Measurements from ENCODE around the gene PEAR1. TPM values are rescaled to one million over a fixed set of nuclear protein-coding genes. Genes with fewer than 3 reads are reported as not detected.

PEAR1 gene
- total RNA-seq, 1 experiment from 2014 or later = 0.88 TPM

GRCh38 chr1:156877433-156878170 is 15.9 kb upstream of the PEAR1 start:
- in situ Hi-C loops (cut with HindIII; ENCODE audit: low pct_unique_long_range_greater_than_20kb, low sequenced_read_pairs) = no loop called here
- DNase-seq (ENCODE audit: low read depth) = no peak

- DNase-seq (ENCODE audit: low read depth) = no peak
- in situ Hi-C loops (cut with HindIII; ENCODE audit: low pct_unique_long_range_greater_than_20kb, low sequenced_read_pairs) = no loop called here
Observed at GRCh38 chr1:156879876-156880275, 13.6 kb upstream of the PEAR1 start.

GRCh38 chr1:156880473-156880872 is 13.0 kb upstream of the PEAR1 start:
- DNase-seq (ENCODE audit: low read depth) = no peak
- in situ Hi-C loops (cut with HindIII; ENCODE audit: low pct_unique_long_range_greater_than_20kb, low sequenced_read_pairs) = no loop called here

- no peak for DNase-seq (ENCODE audit: low read depth)
- in situ Hi-C loops (cut with HindIII; ENCODE audit: low pct_unique_long_range_greater_than_20kb, low sequenced_read_pairs) = no loop called here
Observed at GRCh38 chr1:156881101-156881500, 12.4 kb upstream of the PEAR1 start.

- no peak for DNase-seq (ENCODE audit: low read depth)
- in situ Hi-C loops (cut with HindIII; ENCODE audit: low pct_unique_long_range_greater_than_20kb, low sequenced_read_pairs) = no loop called here
Observed at GRCh38 chr1:156881663-156882062, 11.9 kb upstream of the PEAR1 start.

GRCh38 chr1:156882543-156882942 is 11.0 kb upstream of the PEAR1 start:
- in situ Hi-C loops (cut with HindIII; ENCODE audit: low pct_unique_long_range_greater_than_20kb, low sequenced_read_pairs) = no loop called here
- DNase-seq (ENCODE audit: low read depth) = no peak

GRCh38 chr1:156883919-156884318 is 9.6 kb upstream of the PEAR1 start:
- DNase-seq (ENCODE audit: low read depth) = no peak
- in situ Hi-C loops (cut with HindIII; ENCODE audit: low pct_unique_long_range_greater_than_20kb, low sequenced_read_pairs) = no loop called here

- DNase-seq (ENCODE audit: low read depth) = no peak
Observed at GRCh38 chr1:156884560-156885184, 8.8 kb upstream of the PEAR1 start.

GRCh38 chr1:156885314-156885713 is 8.2 kb upstream of the PEAR1 start:
- in situ Hi-C loops (cut with HindIII; ENCODE audit: low pct_unique_long_range_greater_than_20kb, low sequenced_read_pairs) = no loop called here
- DNase-seq (ENCODE audit: low read depth) = no peak

More at GRCh38 chr1:156884560-156885184, 8.8 kb upstream of the PEAR1 start:
- in situ Hi-C loops (cut with HindIII; ENCODE audit: low pct_unique_long_range_greater_than_20kb, low sequenced_read_pairs) = no loop called here

GRCh38 chr1:156885880-156886355 is 7.6 kb upstream of the PEAR1 start:
- in situ Hi-C loops (cut with HindIII; ENCODE audit: low pct_unique_long_range_greater_than_20kb, low sequenced_read_pairs) = no loop called here
- no peak for DNase-seq (ENCODE audit: low read depth)

- DNase-seq (ENCODE audit: low read depth) = no peak
- in situ Hi-C loops (cut with HindIII; ENCODE audit: low pct_unique_long_range_greater_than_20kb, low sequenced_read_pairs) = no loop called here
Observed at GRCh38 chr1:156886583-156887281, 6.8 kb upstream of the PEAR1 start.

- in situ Hi-C loops (cut with HindIII; ENCODE audit: low pct_unique_long_range_greater_than_20kb, low sequenced_read_pairs) = no loop called here
- no peak for DNase-seq (ENCODE audit: low read depth)
Observed at GRCh38 chr1:156887317-156887716, 6.2 kb upstream of the PEAR1 start.

GRCh38 chr1:156887734-156888133 is 5.8 kb upstream of the PEAR1 start:
- DNase-seq (ENCODE audit: low read depth) = no peak
- in situ Hi-C loops (cut with HindIII; ENCODE audit: low pct_unique_long_range_greater_than_20kb, low sequenced_read_pairs) = no loop called here

- in situ Hi-C loops (cut with HindIII; ENCODE audit: low pct_unique_long_range_greater_than_20kb, low sequenced_read_pairs) = no loop called here
- DNase-seq (ENCODE audit: low read depth) = peak; percentile 61
Observed at GRCh38 chr1:156889802-156890580, 3.5 kb upstream of the PEAR1 start.

GRCh38 chr1:156892190-156893047 is 1.1 kb upstream of the PEAR1 start:
- in situ Hi-C loops (cut with HindIII; ENCODE audit: low pct_unique_long_range_greater_than_20kb, low sequenced_read_pairs) = no loop called here
- DNase-seq (ENCODE audit: low read depth) = peak; percentile 76

- no peak for DNase-seq (ENCODE audit: low read depth)
- in situ Hi-C loops (cut with HindIII; ENCODE audit: low pct_unique_long_range_greater_than_20kb, low sequenced_read_pairs) = no loop called here
Observed at GRCh38 chr1:156894001-156894400, 483 bp downstream of the PEAR1 start.

- in situ Hi-C loops (cut with HindIII; ENCODE audit: low pct_unique_long_range_greater_than_20kb, low sequenced_read_pairs) = no loop called here
- DNase-seq (ENCODE audit: low read depth) = no peak
Observed at GRCh38 chr1:156894711-156895454, 1.4 kb downstream of the PEAR1 start.
